Neural progenitor cell (in vitro differentiated cells): ENCODE measurements around the gene INSC.

Experiments used
- CTCF ChIP-seq: fragments of 200-600 bp; sonication (generic); IDR thresholded peaks from 2 replicates; pipeline ENCODE4 v1.5.1; 2017; ENCODE audit warnings: antibody characterized with exemption, mild to moderate bottlenecking
- EZH2phosphoT487 ChIP-seq: fragments of 200-600 bp; sonication (generic); IDR thresholded peaks from 2 replicates; pipeline ENCODE4 v1.6.1; 2017; ENCODE audit warnings: antibody characterized with exemption

- TF ChIP-seq CTCF (no peak), EZH2phosphoT487 (no peak)
Measured at GRCh38 chr11:15115686-15116085, 963 bp downstream of the INSC start.
